HUES6 (cell line): ENCODE measurements around the gene HDGFL3.

Source experiments
- H3K27ac ChIP-seq: 2 replicates; pipeline ENCODE4 v1.7.0; 2013; ENCODE audit warnings: low read depth, mild to moderate bottlenecking, low read length, inconsistent platforms
- H3K27me3 ChIP-seq: 2 replicates; pipeline ENCODE4 v1.6.1; 2013; ENCODE audit warnings: low read length; ENCODE audit not compliant: control insufficient read depth, insufficient read depth
- H3K36me3 ChIP-seq: 2 replicates; pipeline ENCODE4 v1.6.1; 2013; ENCODE audit warnings: low read length; ENCODE audit not compliant: control insufficient read depth, insufficient read depth
- H3K4me1 ChIP-seq: 2 replicates; pipeline ENCODE4 v1.6.1; 2013; ENCODE audit warnings: low read length; ENCODE audit not compliant: control insufficient read depth, insufficient read depth
- H3K4me3 ChIP-seq: 2 replicates; pipeline ENCODE4 v1.5.1; 2013; ENCODE audit warnings: low read depth, low read length
- H3K9ac ChIP-seq: one replicate; pipeline ENCODE4 v1.6.1; 2013; ENCODE audit warnings: mild to moderate bottlenecking, low read length
- H3K9me3 ChIP-seq: 2 replicates; pipeline ENCODE4 v1.6.1; 2013; ENCODE audit warnings: low read depth, low read length; ENCODE audit not compliant: control insufficient read depth, insufficient read depth

The HDGFL3 gene

DNA sequence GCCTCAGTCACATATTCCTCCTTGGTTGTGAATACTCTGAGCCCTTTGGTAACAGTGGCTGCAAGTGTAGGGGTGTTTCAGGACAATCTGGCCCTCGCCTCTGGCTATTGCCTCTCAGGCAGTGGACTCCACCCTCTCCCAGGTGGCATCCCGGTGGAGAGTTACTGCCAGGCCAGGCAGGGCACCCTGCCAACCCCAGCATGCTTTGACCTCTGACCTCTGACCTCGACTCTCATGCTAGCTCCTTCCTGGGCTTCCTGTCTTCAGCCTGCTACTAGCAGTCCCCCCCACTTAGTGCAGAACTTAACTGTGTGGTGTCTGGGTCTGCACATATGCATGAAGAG, 94.7 kb downstream of the HDGFL3 start:
- Histone ChIP-seq H3K4me3 (no peak overlapping the region), H3K36me3 (no peaks in the 10 kb centered on the region), H3K4me1 (peaks cover 8% of the 10 kb centered on the region), H3K27me3 (peaks cover 23% of the 10 kb centered on the region), H3K27ac (no peak overlapping the region), H3K9me3 (no peaks in the 10 kb centered on the region; the same call in 1 of the 2 replicates), H3K9ac (no peak overlapping the region)

DNA sequence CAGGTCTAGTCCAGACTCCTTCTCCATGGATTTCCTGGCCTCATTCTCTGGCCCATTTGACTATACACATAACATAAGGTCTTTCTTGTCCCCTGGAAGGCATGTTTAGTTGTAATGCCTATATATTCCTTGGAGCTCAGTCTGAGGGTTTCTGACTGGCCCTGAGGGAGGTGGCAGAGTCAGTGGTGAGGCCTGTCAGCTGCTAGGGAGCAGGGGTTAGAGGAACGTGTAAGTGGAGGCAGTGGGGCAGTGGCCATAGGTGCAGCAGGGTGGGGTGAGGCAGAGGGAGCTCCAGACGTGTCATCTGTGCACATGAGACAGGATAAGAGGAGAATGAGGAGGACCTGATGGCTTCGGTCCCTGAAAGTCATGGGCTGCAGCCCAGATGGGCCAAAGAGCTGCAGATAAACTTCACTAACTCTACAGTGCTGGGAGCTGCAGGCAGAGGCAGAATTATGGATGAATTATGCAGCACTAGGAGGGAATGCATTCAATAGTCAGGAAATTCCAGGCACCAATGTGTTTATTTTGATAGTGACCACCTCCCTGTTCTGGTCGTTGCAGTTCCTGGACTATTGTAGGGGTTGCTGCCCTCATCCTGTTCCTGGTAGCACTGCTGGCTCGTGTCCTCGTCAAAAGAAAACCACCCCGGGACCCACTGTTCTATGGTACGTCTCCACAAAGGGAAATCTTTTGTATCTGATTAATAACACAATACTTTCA, 95.2 kb downstream of the HDGFL3 start:
- no peaks in the 10 kb centered on the region; the same call in 1 of the 2 replicates for H3K9me3 ChIP-seq
- H3K4me1 ChIP-seq: peaks cover 9% of the 10 kb centered on the region
- H3K27ac ChIP-seq: no peak overlapping the region
- H3K27me3 ChIP-seq: peaks cover 28% of the 10 kb centered on the region
- no peaks in the 10 kb centered on the region for H3K36me3 ChIP-seq
- H3K9ac ChIP-seq: no peak overlapping the region
- H3K4me3 ChIP-seq: no peak overlapping the region

DNA sequence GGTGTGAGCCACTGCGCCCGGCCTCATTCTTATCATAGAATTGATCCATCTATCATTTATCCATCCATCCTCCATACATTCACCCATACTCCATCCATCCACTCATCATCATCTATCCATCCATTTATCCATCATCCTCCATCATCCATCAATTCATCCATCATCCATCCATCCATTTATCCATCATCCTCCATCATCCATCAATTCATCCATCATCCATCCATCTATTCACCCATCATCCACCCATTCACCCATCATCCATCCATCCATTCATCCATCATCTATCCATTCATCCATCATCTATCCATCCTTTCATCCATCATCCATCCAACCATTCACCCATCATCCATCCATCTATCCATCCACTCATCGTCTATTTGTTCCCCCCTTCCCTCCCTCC, 96.5 kb downstream of the HDGFL3 start:
- Histone ChIP-seq H3K4me3 (no peak overlapping the region), H3K27me3 (peaks cover 38% of the 10 kb centered on the region), H3K9me3 (no peaks in the 10 kb centered on the region; the same call in 1 of the 2 replicates), H3K27ac (no peak overlapping the region), H3K9ac (no peak overlapping the region), H3K4me1 (peaks cover 14% of the 10 kb centered on the region), H3K36me3 (no peaks in the 10 kb centered on the region)

DNA sequence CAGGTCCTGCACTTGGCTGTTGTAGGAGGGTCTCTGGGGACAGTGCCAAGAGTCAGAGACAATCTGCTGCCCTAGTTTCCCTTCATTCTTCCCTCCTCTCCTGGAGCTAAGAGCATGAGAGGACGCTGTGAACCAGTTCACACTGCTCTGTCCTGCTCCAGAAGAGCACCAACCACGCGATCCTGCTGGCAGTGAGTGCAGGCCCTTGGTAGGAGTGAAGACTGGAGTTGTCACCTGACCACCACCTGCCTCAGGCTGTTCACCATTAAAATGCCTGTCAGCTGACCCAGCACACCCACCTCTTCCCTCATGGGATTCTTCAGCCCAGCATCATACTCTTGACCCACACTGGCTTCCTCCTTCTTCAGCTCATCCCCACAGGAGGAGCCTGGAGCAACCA, 97.2 kb downstream of the HDGFL3 start:
- Histone ChIP-seq H3K4me3 (no peak overlapping the region), H3K9ac (no peak overlapping the region), H3K27ac (no peak overlapping the region)

DNA sequence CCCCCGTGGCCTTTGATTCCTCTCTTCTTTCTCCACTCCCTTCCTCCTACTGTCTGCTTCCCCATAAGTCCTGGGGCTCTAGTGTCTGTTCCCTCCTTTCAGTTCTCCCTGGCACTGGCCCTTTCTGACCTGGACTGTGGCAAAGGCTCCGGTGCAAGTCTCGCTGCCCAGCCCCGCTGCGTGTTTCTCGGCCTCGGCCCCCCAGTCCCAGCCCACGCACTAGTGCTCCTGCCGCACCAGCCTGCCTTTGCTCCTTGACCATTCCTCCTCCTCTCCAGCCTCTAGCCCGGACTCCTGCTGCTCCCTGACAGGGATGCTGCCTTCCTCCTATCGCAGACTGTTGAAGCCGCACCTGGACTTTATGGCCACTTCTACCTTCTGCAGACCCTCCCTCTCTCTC, 98.1 kb downstream of the HDGFL3 start:
- H3K27me3 ChIP-seq: peaks cover 44% of the 10 kb centered on the region
- no peaks in the 10 kb centered on the region; the same call in 1 of the 2 replicates for H3K9me3 ChIP-seq
- H3K27ac ChIP-seq: no peak overlapping the region
- H3K4me1 ChIP-seq: peaks cover 14% of the 10 kb centered on the region
- H3K9ac ChIP-seq: no peak overlapping the region
- no peaks in the 10 kb centered on the region for H3K36me3 ChIP-seq
- no peak overlapping the region for H3K4me3 ChIP-seq

More for the DNA sequence above, 97.2 kb downstream of the HDGFL3 start:
- Histone ChIP-seq H3K9me3 (no peaks in the 10 kb centered on the region; the same call in 1 of the 2 replicates), H3K27me3 (peaks cover 44% of the 10 kb centered on the region), H3K36me3 (no peaks in the 10 kb centered on the region), H3K4me1 (peaks cover 14% of the 10 kb centered on the region)

DNA sequence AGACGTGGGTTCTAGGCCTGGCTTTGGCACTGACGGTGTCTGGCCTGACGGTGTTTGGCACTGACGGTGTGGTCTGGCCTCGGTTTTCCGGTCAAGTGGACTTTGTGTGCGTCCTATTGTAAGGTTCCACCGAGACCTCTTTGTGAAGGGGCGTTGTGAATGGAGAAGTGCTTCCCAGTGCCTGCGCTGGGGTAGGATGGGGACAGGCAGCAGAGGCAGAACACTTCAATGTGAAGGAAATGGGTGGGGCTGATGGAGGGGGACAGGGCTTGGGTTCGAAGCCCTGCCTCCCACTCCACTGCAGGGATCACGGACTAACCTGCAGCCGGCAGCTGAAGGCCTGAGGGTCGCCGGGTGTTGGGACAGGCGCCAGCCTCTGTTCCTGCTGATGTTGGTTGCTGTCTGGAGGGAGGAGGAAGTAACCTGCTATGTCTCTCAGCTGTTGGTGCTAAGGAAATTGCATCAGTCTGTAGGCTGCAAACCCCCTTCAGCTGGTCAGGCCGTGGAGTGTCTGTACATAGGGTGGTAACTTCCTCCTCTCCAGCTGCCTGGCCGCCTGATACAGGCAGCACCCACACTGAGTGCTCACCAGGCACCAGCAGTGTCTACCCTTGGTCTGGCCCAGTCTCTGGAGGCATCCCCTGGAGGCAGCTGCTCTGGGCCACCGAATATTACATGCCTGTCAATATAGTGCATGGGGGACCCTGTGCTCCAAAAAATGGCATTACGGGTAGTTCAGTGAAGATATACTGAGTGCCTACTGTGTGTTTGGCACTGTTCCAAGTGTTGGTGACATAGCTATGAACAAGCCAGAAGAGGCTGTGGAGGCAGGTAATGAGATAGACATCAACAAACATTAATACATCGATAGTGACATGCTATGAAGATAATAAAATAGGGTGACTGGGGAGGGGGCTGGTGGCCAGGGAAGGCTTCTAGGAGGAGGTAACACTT, 99.1 kb downstream of the HDGFL3 start:
- Histone ChIP-seq H3K9ac (no peak overlapping the region), H3K4me1 (peaks cover 14% of the 10 kb centered on the region), H3K27ac (no peak overlapping the region), H3K36me3 (no peaks in the 10 kb centered on the region), H3K4me3 (peak overlapping the region; percentile 56; the same call in 1 of the 2 replicates), H3K9me3 (no peaks in the 10 kb centered on the region; the same call in 1 of the 2 replicates), H3K27me3 (peaks cover 44% of the 10 kb centered on the region)

DNA sequence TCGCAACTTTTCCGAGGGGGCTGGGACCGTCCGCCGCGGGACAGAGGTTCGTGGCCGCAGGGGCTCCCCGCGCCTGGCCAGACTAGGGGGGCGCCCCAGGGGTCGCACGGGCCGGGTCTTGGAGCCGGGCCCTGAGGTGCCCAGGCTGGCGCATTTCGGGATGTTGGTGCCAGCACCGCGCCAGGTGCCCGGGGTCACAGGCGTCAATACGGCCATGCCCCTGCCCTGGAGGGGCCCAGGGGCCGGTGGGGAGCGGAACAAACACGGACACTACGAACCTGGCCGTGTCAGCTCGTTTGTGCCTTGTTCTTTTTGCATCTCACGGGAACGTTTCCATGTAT, 99.8 kb downstream of the HDGFL3 start:
- H3K9me3 ChIP-seq: no peaks in the 10 kb centered on the region; the same call in 1 of the 2 replicates
- no peak overlapping the region for H3K27ac ChIP-seq
- H3K4me3 ChIP-seq: peak overlapping the region; percentile 56
- H3K27me3 ChIP-seq: peaks cover 44% of the 10 kb centered on the region
- peaks cover 14% of the 10 kb centered on the region for H3K4me1 ChIP-seq
- no peaks in the 10 kb centered on the region for H3K36me3 ChIP-seq
- peak overlapping the region; percentile 16 for H3K9ac ChIP-seq

DNA sequence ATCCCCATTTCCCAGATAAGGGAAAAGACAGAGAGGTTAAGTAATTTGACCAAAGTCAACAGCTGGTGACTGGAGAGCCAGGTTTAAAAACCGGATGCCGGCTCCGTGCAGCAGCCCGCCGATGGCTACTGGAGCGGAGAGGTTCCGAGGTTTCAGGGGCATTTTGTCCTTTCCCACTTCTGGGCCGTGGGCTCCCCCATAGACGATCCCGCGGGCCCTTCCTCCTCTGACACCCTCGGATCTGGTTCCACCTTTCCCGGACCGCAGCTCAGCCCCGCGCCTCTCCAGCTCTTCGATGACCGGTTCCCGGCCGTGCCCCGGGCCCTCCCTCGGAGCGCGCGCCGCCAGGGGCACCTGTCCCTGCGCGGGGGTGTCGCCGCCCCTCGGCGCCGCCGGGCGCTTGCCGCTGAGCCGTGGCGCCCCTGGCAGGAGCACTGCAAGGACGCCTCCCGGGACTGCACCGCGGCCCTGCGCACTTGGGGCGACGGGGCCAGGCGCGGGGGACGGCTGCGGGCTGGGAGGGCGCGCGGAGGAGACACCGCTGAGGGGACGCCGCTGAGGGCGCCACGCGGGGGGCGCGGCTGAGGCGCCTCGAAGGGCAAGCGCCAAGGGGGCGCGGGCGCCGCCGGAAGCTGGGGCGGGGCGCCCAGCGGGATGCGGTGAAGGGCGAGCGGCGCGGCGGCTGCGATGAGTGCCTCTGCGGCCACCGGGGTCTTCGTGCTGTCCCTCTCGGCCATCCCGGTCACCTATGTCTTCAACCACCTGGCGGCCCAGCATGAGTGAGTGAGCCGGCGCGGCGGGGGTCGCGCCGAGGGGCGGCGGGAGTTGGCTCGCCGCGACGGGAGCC, 100.4 kb downstream of the HDGFL3 start, which contains the start of gene TM6SF1:
Gene TM6SF1 (plus strand): TSS at position 652 of the 847 bp plus-strand sequence. CDS start 36 bp downstream, at position 688.
- Histone ChIP-seq H3K27ac (no peak within 1 kb of the TSS), H3K27me3 (peaks cover 44% of the 10 kb centered on the region), H3K4me1 (peaks cover 14% of the 10 kb centered on the region), H3K36me3 (no peaks in the 10 kb centered on the region), H3K9ac (peak within 1 kb of the TSS; percentile 16), H3K4me3 (peak within 1 kb of the TSS; percentile 56), H3K9me3 (no peaks in the 10 kb centered on the region; the same call in 1 of the 2 replicates)

DNA sequence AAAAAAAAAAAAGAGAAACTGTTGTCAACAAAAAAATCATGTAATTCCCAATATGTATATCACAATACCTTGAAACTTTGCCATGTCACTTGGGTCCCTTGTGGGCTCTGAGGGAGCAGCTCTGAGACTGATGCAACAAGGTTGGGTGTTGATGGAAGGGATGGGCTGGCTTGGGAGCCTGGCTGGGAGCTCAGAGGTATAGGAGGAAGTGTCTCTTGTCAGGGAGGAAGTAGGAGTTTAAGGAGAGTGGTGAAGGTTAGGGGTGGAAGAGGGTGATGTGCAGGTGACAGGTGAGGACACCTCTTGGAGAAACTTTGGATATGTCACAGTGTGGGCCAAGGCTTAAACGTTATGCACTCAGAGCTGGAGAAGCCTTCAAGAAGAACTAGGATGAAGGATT, 102.2 kb downstream of the HDGFL3 start:
- H3K36me3 ChIP-seq: no peaks in the 10 kb centered on the region
- peaks cover 50% of the 10 kb centered on the region for H3K27me3 ChIP-seq
- H3K27ac ChIP-seq: no peak overlapping the region
- no peaks in the 10 kb centered on the region for H3K9me3 ChIP-seq
- H3K4me1 ChIP-seq: peaks cover 14% of the 10 kb centered on the region
- H3K4me3 ChIP-seq: no peak overlapping the region
- H3K9ac ChIP-seq: no peak overlapping the region

DNA sequence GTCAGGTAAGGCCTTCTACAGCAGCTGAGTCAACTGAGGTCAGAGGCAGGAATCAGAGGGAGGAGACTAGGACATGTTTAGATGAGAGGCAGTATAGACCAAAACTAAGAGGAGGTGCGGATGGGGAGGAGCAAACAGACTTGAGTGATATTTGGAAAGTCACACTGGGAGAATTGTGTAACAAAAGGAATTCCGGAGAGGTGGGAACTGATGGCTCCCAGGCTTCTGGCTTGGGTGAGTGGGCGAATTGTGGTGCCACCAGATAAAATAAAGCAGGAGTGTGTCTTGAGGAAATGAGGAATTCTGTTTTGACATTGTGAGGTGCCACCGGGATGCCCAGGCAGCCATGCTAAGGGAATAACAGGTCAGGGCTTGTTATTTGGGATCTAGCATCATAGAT, 103.5 kb downstream of the HDGFL3 start:
- Histone ChIP-seq H3K27ac (no peak overlapping the region), H3K9me3 (no peaks in the 10 kb centered on the region), H3K27me3 (peaks cover 46% of the 10 kb centered on the region), H3K36me3 (no peaks in the 10 kb centered on the region), H3K4me3 (no peak overlapping the region), H3K4me1 (peaks cover 14% of the 10 kb centered on the region), H3K9ac (no peak overlapping the region)
